ENCODE measurements around the gene ACP5. TPM values are rescaled to one million over a fixed set of nuclear protein-coding genes. Genes with fewer than 3 reads are reported as not detected.

The ACP5 gene
- total and polyA plus RNA-seq, 2 of the 8 experiments (the other 6 are each of a cell fraction or from before 2014, with no cell fraction given) = 9.0 to 14.3 TPM

- TF ChIP-seq CHD7 (IDR thresholded peaks at IDR 0.05; ENCODE audit: insufficient replicate concordance, low read length) (no peak), CHD2 (IDR thresholded peaks at IDR 0.05; ENCODE audit: low read length) (peak; percentile 59; the same call in 1 of the 2 replicates), JUN (IDR thresholded peaks at IDR 0.05; ENCODE audit: low read depth, low read length) (no peak), SP1 (IDR thresholded peaks at IDR 0.05; ENCODE audit: low read depth, low read length) (peak; percentile 74), E2F6 (IDR thresholded peaks at IDR 0.05) (peak; percentile 90), SIN3A (conservative IDR thresholded peaks at IDR 0.05 in 1 of 2, IDR thresholded peaks at IDR 0.05 in 1 of 2; ENCODE audit: low read depth in 1 of 2, low read length in 2 of 2) (peak; percentile 98 to 99), EZH2 (IDR thresholded peaks at IDR 0.05; ENCODE audit: low read depth, low read length, severe bottlenecking) (no peak), USF2 (IDR thresholded peaks at IDR 0.05; ENCODE audit: low read length) (peak; percentile 66), KDM4A (IDR thresholded peaks at IDR 0.05; ENCODE audit: low read depth, low read length, severe bottlenecking) (no peak)
Observed at GRCh38 chr19:11530432-11530831, 47.0 kb downstream of the ACP5 start (continued).

Measured in H1 (cell line).